ENCODE data around the gene MYEF2. TPM values are rescaled to one million over a fixed set of nuclear protein-coding genes. Genes with fewer than 3 reads are reported as not detected.
A peak's percentile ranks its signal among the peaks of the same experiment; 100 is the strongest.

MYEF2 gene
- total and polyA plus RNA-seq, 10 of the 15 experiments (the other 5 are each of a cell fraction or from before 2014, with no cell fraction given) = 9.2 to 47.0 (median 19.9) TPM

- H3K4me3 ChIP-seq = no peak overlapping the region
- H4K20me1 ChIP-seq (ENCODE audit: control insufficient read depth, insufficient read depth) = no peaks in the 10 kb centered on the region
- no peak for DNase-seq (ENCODE audit: low read depth, low spot score)
- H3K4me1 ChIP-seq (ENCODE audit: control insufficient read depth, insufficient read depth, low read length) = no peaks in the 10 kb centered on the region
- intact Hi-C loops (cut with micrococcal nuclease; ENCODE audit: unreplicated experiment) (loop anchor here (5.0 to 10.0 kb wide), 3 partner anchors 98 to 891 kb away; no protein-coding TSS in a partner anchor), in situ Hi-C loops (cut with MboI) (loop anchor here (10.0 kb wide), 1 partner anchor 891 kb away; no protein-coding TSS in a partner anchor)
- H3K27ac ChIP-seq (ENCODE audit: control insufficient read depth, insufficient read depth) = no peak overlapping the region
- BruUV-seq (replicated peaks) = no TSS peak
- POLR2A ChIA-PET = no interaction called here
- no peaks in the 10 kb centered on the region for H3K9me3 ChIP-seq (replicated peaks; ENCODE audit: control insufficient read depth, insufficient read depth, low read length)
- no peaks in the 10 kb centered on the region for H3K27me3 ChIP-seq (replicated peaks in 1 of 2; ENCODE audit: control insufficient read depth in 2 of 2, insufficient read depth in 2 of 2, low read length in 1 of 2)
- no peak overlapping the region for H3K9ac ChIP-seq (ENCODE audit: control insufficient read depth, insufficient read depth, low read length)
- no peaks in the 10 kb centered on the region for H3K36me3 ChIP-seq (ENCODE audit: control insufficient read depth in 2 of 2, insufficient read depth in 2 of 2, low read length in 1 of 2)
- CTCF ChIA-PET = interaction anchor here (0.6 to 3.1 kb wide), 17 partner anchors 8 to 895 kb away, joined by 3 to 18 read pairs (median 4); partner anchors contain the start of gene MYEF2
- no peak overlapping the region for H3K4me2 ChIP-seq (ENCODE audit: control insufficient read depth, insufficient read depth)
- FAIRE-seq = no peak
- ATAC-seq = no peak
- SMC1A ChIA-PET (ENCODE audit: uncharacterized antibody, unreplicated experiment) = interaction anchor here (0.5 to 1.5 kb wide), 7 partner anchors 27 to 889 kb away, joined by 3 to 10 read pairs (median 6); no protein-coding TSS in a partner anchor
- RAD21 ChIA-PET (ENCODE audit: unreplicated experiment) = interaction anchor here (0.7 to 2.1 kb wide), 9 partner anchors 21 to 891 kb away, joined by 3 to 13 read pairs (median 3); no protein-coding TSS in a partner anchor
- WGBS (ENCODE audit: insufficient coverage, insufficient replicate concordance, low lambda C conversion rate, missing lambda C conversion rate) = 47% methylated on average over 6 of the region's 6 CpGs
- H3K79me2 ChIP-seq (ENCODE audit: control insufficient read depth, insufficient read depth, low read length) = no peaks in the 10 kb centered on the region
- no peak for TF ChIP-seq PML (IDR thresholded peaks at IDR 0.05; ENCODE audit: low read length)
- TF ChIP-seq JUND (IDR thresholded peaks at IDR 0.05; ENCODE audit: low read depth, low read length) = no peak
- TF ChIP-seq SREBF2 (IDR thresholded peaks at IDR 0.05; ENCODE audit: low read length) = no peak
- no peak for TF ChIP-seq NBN (IDR thresholded peaks at IDR 0.05)
- TF ChIP-seq ATF7 (IDR thresholded peaks at IDR 0.05; ENCODE audit: low read depth) = no peak
- no peak overlapping the region for H2AFZ ChIP-seq (ENCODE audit: control insufficient read depth, low read depth, low read length)
Observed at GRCh38 chr15:48085591-48085930, 92.5 kb downstream of the MYEF2 start.

GRCh38 chr15:48084759-48085590 lies 93.1 kb downstream of the MYEF2 start:
- Histone ChIP-seq H3K4me1 (ENCODE audit: control insufficient read depth, insufficient read depth, low read length) (no peaks in the 10 kb centered on the region), H3K27ac (ENCODE audit: control insufficient read depth, insufficient read depth) (no peak overlapping the region), H3K79me2 (ENCODE audit: control insufficient read depth, insufficient read depth, low read length) (no peaks in the 10 kb centered on the region), H3K27me3 (replicated peaks in 1 of 2; ENCODE audit: control insufficient read depth in 2 of 2, insufficient read depth in 2 of 2, low read length in 1 of 2) (no peaks in the 10 kb centered on the region), H3K36me3 (ENCODE audit: control insufficient read depth in 2 of 2, insufficient read depth in 2 of 2, low read length in 1 of 2) (no peaks in the 10 kb centered on the region), H3K4me2 (ENCODE audit: control insufficient read depth, insufficient read depth) (no peak overlapping the region), H4K20me1 (ENCODE audit: control insufficient read depth, insufficient read depth) (no peaks in the 10 kb centered on the region), H2AFZ (ENCODE audit: control insufficient read depth, low read depth, low read length) (no peak overlapping the region), H3K4me3 (no peak overlapping the region), H3K9me3 (replicated peaks; ENCODE audit: control insufficient read depth, insufficient read depth, low read length) (no peaks in the 10 kb centered on the region), H3K9ac (ENCODE audit: control insufficient read depth, insufficient read depth, low read length) (no peak overlapping the region)
- TF ChIP-seq NR2C2 (IDR thresholded peaks at IDR 0.05; ENCODE audit: borderline replicate concordance, control insufficient read depth, insufficient read length, low read depth) (no peak), SMC3 (IDR thresholded peaks at IDR 0.05; ENCODE audit: borderline replicate concordance, low read length) (peak; percentile 64), STAT1 (conservative IDR thresholded peaks at IDR 0.05) (no peak), CTCF (IDR thresholded peaks at IDR 0.05 in 2 of 3, conservative IDR thresholded peaks at IDR 0.05 in 1 of 3; ENCODE audit: control insufficient read depth in 2 of 3, extremely low read depth in 1 of 3, insufficient read depth in 1 of 3, low read depth in 3 of 3, low read length in 3 of 3) (peak; percentile 44 to 52 (median 50)), ZNF384 (IDR thresholded peaks at IDR 0.05; ENCODE audit: borderline replicate concordance, low read depth, low read length) (no peak), RAD21 (IDR thresholded peaks at IDR 0.05; ENCODE audit: insufficient read depth, low read depth, low read length) (peak; percentile 59), RUNX3 (IDR thresholded peaks at IDR 0.05; ENCODE audit: low read length) (no peak)
- no TSS peak for BruUV-seq (replicated peaks)
- intact Hi-C loops (cut with micrococcal nuclease; ENCODE audit: unreplicated experiment) = loop anchor here (5.0 to 10.0 kb wide), 3 partner anchors 98 to 890 kb away; no protein-coding TSS in a partner anchor
- FAIRE-seq = no peak
- DNase-seq (ENCODE audit: low read depth, low spot score) = no peak
- ChIA-PET SMC1A (ENCODE audit: uncharacterized antibody, unreplicated experiment) (interaction anchor here (0.5 to 1.5 kb wide), 7 partner anchors 28 to 889 kb away, joined by 3 to 10 read pairs (median 6); no protein-coding TSS in a partner anchor), POLR2A (no interaction called here), CTCF (interaction anchor here (0.6 to 3.1 kb wide), 18 partner anchors 8 to 894 kb away, joined by 3 to 18 read pairs (median 4); partner anchors contain the start of gene MYEF2), RAD21 (ENCODE audit: unreplicated experiment) (interaction anchor here (0.7 to 2.1 kb wide), 9 partner anchors 20 to 890 kb away, joined by 3 to 13 read pairs (median 3); no protein-coding TSS in a partner anchor)
- ATAC-seq = peak; percentile 72
- in situ Hi-C loops (cut with MboI) = loop anchor here (10.0 kb wide), 1 partner anchor 890 kb away; no protein-coding TSS in a partner anchor
- WGBS (ENCODE audit: insufficient coverage, insufficient replicate concordance, low lambda C conversion rate, missing lambda C conversion rate) = 64% methylated on average over 6 of the region's 6 CpGs
